Astrocyte (in vitro differentiated cells and primary cell): ENCODE data around the gene OCIAD2. TPM values are rescaled to one million over a fixed set of nuclear protein-coding genes. Genes with fewer than 3 reads are reported as not detected.

Experiments used
- DNase-seq: peaks from one replicate; pipeline ENCODE4 v3.0.0-alpha.2; 2010; ENCODE audit warnings: low read depth
- FAIRE-seq: peaks from 2 replicates; lab custom pipeline; 2011; peaks lifted over from hg19 to GRCh38; lab: Jason Lieb, UNC
- H2AFZ ChIP-seq: 2 replicates; pipeline ENCODE4 v1.6.0; 2012; ENCODE audit warnings: low read depth, low read length, inconsistent platforms
- H3K27ac ChIP-seq: 2 replicates; pipeline ENCODE4 v1.5.1; 2011; ENCODE audit warnings: low read depth, low read length, inconsistent platforms
- H3K27me3 ChIP-seq: 2 replicates; pipeline ENCODE4 v1.6.0; 2011; ENCODE audit warnings: low read length, inconsistent platforms; ENCODE audit not compliant: insufficient read depth
- H3K36me3 ChIP-seq: 2 replicates; pipeline ENCODE4 v1.5.1; 2011; ENCODE audit warnings: low read length, inconsistent platforms; ENCODE audit not compliant: insufficient read depth
- H3K4me1 ChIP-seq: 2 replicates; pipeline ENCODE4 v1.5.1; 2011; ENCODE audit warnings: low read length, inconsistent platforms; ENCODE audit not compliant: insufficient read depth
- H3K4me2 ChIP-seq: 2 replicates; pipeline ENCODE4 v1.6.0; 2012; ENCODE audit warnings: low read length, inconsistent platforms
- H3K4me3 ChIP-seq: 2 replicates; pipeline ENCODE4 v1.5.1; 2011; ENCODE audit warnings: low read depth, mild to moderate bottlenecking, low read length, inconsistent platforms; ENCODE audit not compliant: insufficient read depth
- H3K79me2 ChIP-seq: 2 replicates; pipeline ENCODE4 v1.6.0; 2012; ENCODE audit warnings: mild to moderate bottlenecking, low read length, inconsistent platforms; ENCODE audit not compliant: insufficient read depth
- H3K9ac ChIP-seq: 2 replicates; pipeline ENCODE4 v1.6.0; 2012; ENCODE audit warnings: mild to moderate bottlenecking, low read length, inconsistent platforms
- H3K9me3 ChIP-seq: 2 replicates; pipeline ENCODE4 v1.5.1; 2012; ENCODE audit warnings: low read depth, mild to moderate bottlenecking, low read length, inconsistent platforms; ENCODE audit not compliant: insufficient read depth
- H4K20me1 ChIP-seq: 2 replicates; pipeline ENCODE4 v1.6.0; 2012; ENCODE audit warnings: low read length, inconsistent platforms; ENCODE audit not compliant: insufficient read depth
- H3K27ac Mint-ChIP-seq: one replicate; pipeline ENCODE4 v1.8.0; 2021; ENCODE audit warnings: mild to moderate bottlenecking, mixed read lengths; ENCODE audit not compliant: unreplicated experiment
- H3K27me3 Mint-ChIP-seq: one replicate; pipeline ENCODE4 v1.8.0; 2021; ENCODE audit warnings: low read depth, mixed read lengths; ENCODE audit not compliant: unreplicated experiment
- H3K36me3 Mint-ChIP-seq: one replicate; pipeline ENCODE4 v1.8.0; 2021; ENCODE audit warnings: low read depth, mixed read lengths; ENCODE audit not compliant: unreplicated experiment
- H3K4me1 Mint-ChIP-seq: one replicate; pipeline ENCODE4 v1.8.0; 2021; ENCODE audit warnings: low read depth, mixed read lengths; ENCODE audit not compliant: unreplicated experiment
- H3K4me3 Mint-ChIP-seq: one replicate; pipeline ENCODE4 v1.8.0; 2021; ENCODE audit warnings: mild to moderate bottlenecking, moderate library complexity, mixed read lengths; ENCODE audit not compliant: unreplicated experiment
- H3K9me3 Mint-ChIP-seq: one replicate; pipeline ENCODE4 v1.8.0; 2021; ENCODE audit warnings: mild to moderate bottlenecking, mixed read lengths; ENCODE audit not compliant: unreplicated experiment
- CTCF ChIP-seq: IDR thresholded peaks from 2 replicates; pipeline ENCODE4 v1.5.1; 2011; ENCODE audit warnings: low read depth, mild to moderate bottlenecking, inconsistent platforms, low read length, moderate library complexity; ENCODE audit not compliant: insufficient read depth
- EZH2 ChIP-seq: IDR thresholded peaks from 2 replicates; pipeline ENCODE4 v1.6.1; 2012; ENCODE audit warnings: mild to moderate bottlenecking, low read length, inconsistent platforms; ENCODE audit not compliant: insufficient read depth
- total RNA-seq: library from RNA; stranded (reverse); gene quantifications from 2 replicates; pipeline ENCODE4 v1.2.1, GENCODE V29; 2021

OCIAD2 gene
- total RNA-seq, 1 donor from 2014 or later = 76.1 TPM

- no peak overlapping the region for H3K4me3 Mint-ChIP-seq
- H3K27ac ChIP-seq = no peak overlapping the region
- FAIRE-seq = no peak
- no peaks in the 10 kb centered on the region for H3K27me3 Mint-ChIP-seq
- peaks cover 1% of the 10 kb centered on the region for H3K9me3 Mint-ChIP-seq
- DNase-seq = no peak
- H2AFZ ChIP-seq = no peak overlapping the region
- H3K36me3 ChIP-seq = peaks cover 34% of the 10 kb centered on the region
- no peak overlapping the region for H3K9ac ChIP-seq
- H3K9me3 ChIP-seq = no peaks in the 10 kb centered on the region
- H3K4me1 Mint-ChIP-seq = peaks cover 2% of the 10 kb centered on the region
- H4K20me1 ChIP-seq = peaks cover 18% of the 10 kb centered on the region
- H3K4me2 ChIP-seq = no peak overlapping the region
- TF ChIP-seq CTCF (no peak), EZH2 (no peak)
- peaks cover 17% of the 10 kb centered on the region for H3K36me3 Mint-ChIP-seq
- H3K27me3 ChIP-seq = no peaks in the 10 kb centered on the region
- H3K4me3 ChIP-seq = no peak overlapping the region
- no peak overlapping the region for H3K27ac Mint-ChIP-seq
- H3K4me1 ChIP-seq = no peaks in the 10 kb centered on the region
- peaks cover 76% of the 10 kb centered on the region for H3K79me2 ChIP-seq
Observed at GRCh38 chr4:48844843-48845242, 61.7 kb downstream of the OCIAD2 start.

- Histone ChIP-seq H3K27ac (no peak overlapping the region), H2AFZ (no peak overlapping the region), H3K79me2 (peaks cover 91% of the 10 kb centered on the region), H3K4me3 (no peak overlapping the region), H3K4me2 (no peak overlapping the region), H3K4me1 (no peaks in the 10 kb centered on the region), H4K20me1 (peaks cover 22% of the 10 kb centered on the region), H3K36me3 (peaks cover 36% of the 10 kb centered on the region), H3K9ac (no peak overlapping the region), H3K27me3 (no peaks in the 10 kb centered on the region), H3K9me3 (no peaks in the 10 kb centered on the region)
- TF ChIP-seq CTCF = no peak
- no peak for TF ChIP-seq EZH2
- Mint-ChIP-seq H3K4me3 (no peak overlapping the region), H3K27ac (no peak overlapping the region), H3K9me3 (peaks cover 1% of the 10 kb centered on the region), H3K27me3 (no peaks in the 10 kb centered on the region), H3K4me1 (peaks cover 2% of the 10 kb centered on the region), H3K36me3 (peaks cover 19% of the 10 kb centered on the region)
- FAIRE-seq (no peak), DNase-seq (no peak)
Observed at GRCh38 chr4:48841045-48841827, 65.3 kb downstream of the OCIAD2 start.

- no peak for FAIRE-seq
- peaks cover 26% of the 10 kb centered on the region for H4K20me1 ChIP-seq
- H3K4me2 ChIP-seq = no peak overlapping the region
- Mint-ChIP-seq H3K27me3 (no peaks in the 10 kb centered on the region), H3K9me3 (no peaks in the 10 kb centered on the region), H3K36me3 (peaks cover 25% of the 10 kb centered on the region), H3K4me3 (no peak overlapping the region), H3K27ac (no peak overlapping the region), H3K4me1 (no peaks in the 10 kb centered on the region)
- H3K27ac ChIP-seq = no peak overlapping the region
- H3K4me1 ChIP-seq = peaks cover 3% of the 10 kb centered on the region
- no peak for DNase-seq
- no peaks in the 10 kb centered on the region for H3K9me3 ChIP-seq
- H2AFZ ChIP-seq = no peak overlapping the region
- peaks cover 34% of the 10 kb centered on the region for H3K36me3 ChIP-seq
- no peak overlapping the region for H3K4me3 ChIP-seq
- peaks cover 90% of the 10 kb centered on the region for H3K79me2 ChIP-seq
- no peak overlapping the region for H3K9ac ChIP-seq
- no peak for TF ChIP-seq CTCF
- TF ChIP-seq EZH2 = no peak
- H3K27me3 ChIP-seq = no peaks in the 10 kb centered on the region
Observed at GRCh38 chr4:48836658-48837057, 69.9 kb downstream of the OCIAD2 start.
